IMR-90 (cell line): ENCODE measurements around the gene ZNF544.

Source experiments
- BHLHE40 ChIP-seq: fragments of 150-350 bp; IDR thresholded peaks from 2 replicates; pipeline ENCODE4 v1.6.1; 2016; ENCODE audit warnings: mild to moderate bottlenecking, low read depth, low read length
- CEBPB ChIP-seq: IDR thresholded peaks from 2 replicates; pipeline ENCODE4 v1.6.1; 2012; ENCODE audit warnings: low read depth, low read length, improper control_type of control experiment
- CHD1 ChIP-seq: IDR thresholded peaks from 2 replicates; pipeline ENCODE4 v1.6.1; 2012; ENCODE audit warnings: low read depth, low read length, improper control_type of control experiment
- MAFK ChIP-seq: IDR thresholded peaks from 2 replicates; pipeline ENCODE4 v1.6.1; 2012; ENCODE audit warnings: low read depth, low read length, improper control_type of control experiment
- MXI1 ChIP-seq: IDR thresholded peaks from 2 replicates; pipeline ENCODE4 v1.6.1; 2012; ENCODE audit warnings: low read depth, mild to moderate bottlenecking, low read length, moderate library complexity, borderline replicate concordance
- POLR2A ChIP-seq: IDR thresholded peaks from 2 replicates; pipeline ENCODE4 v1.6.1; 2012; ENCODE audit warnings: mild to moderate bottlenecking, low read depth, low read length
- RAD21 ChIP-seq: IDR thresholded peaks from 2 replicates; pipeline ENCODE4 v1.6.1; 2012; ENCODE audit warnings: low read length, improper control_type of control experiment
- RCOR1 ChIP-seq: IDR thresholded peaks from 2 replicates; pipeline ENCODE4 v1.6.1; 2012; ENCODE audit warnings: mild to moderate bottlenecking, low read length, improper control_type of control experiment; ENCODE audit not compliant: insufficient replicate concordance
- RFX5 ChIP-seq: IDR thresholded peaks from 2 replicates; pipeline ENCODE4 v1.8.0; 2012; ENCODE audit warnings: low read depth, mild to moderate bottlenecking, low read length, moderate library complexity
- SMC3 ChIP-seq: fragments of 150-350 bp; IDR thresholded peaks from 2 replicates; pipeline ENCODE4 v1.6.1; 2016; ENCODE audit warnings: low read depth, mild to moderate bottlenecking, antibody characterized with exemption, low read length, moderate library complexity
- TF ChIP-seq, protein P1 (sequence below): conservative IDR thresholded peaks from 2 replicates; pipeline ENCODE4 v1.5.1; 2012; ENCODE audit warnings: mild to moderate bottlenecking, low read depth, low read length, improper control_type of control experiment
- TF ChIP-seq, protein P2 (sequence below): fragments of 150-350 bp; IDR thresholded peaks from 2 replicates; pipeline ENCODE4 v1.6.1; 2017; ENCODE audit warnings: mild to moderate bottlenecking, antibody characterized with exemption, low read length, low read depth
- TF ChIP-seq, protein P3 (sequence below): fragments of 150-350 bp; IDR thresholded peaks from 2 replicates; pipeline ENCODE4 v1.6.1; 2016; ENCODE audit warnings: low read depth, mild to moderate bottlenecking, low read length, moderate library complexity, borderline replicate concordance

DNA sequence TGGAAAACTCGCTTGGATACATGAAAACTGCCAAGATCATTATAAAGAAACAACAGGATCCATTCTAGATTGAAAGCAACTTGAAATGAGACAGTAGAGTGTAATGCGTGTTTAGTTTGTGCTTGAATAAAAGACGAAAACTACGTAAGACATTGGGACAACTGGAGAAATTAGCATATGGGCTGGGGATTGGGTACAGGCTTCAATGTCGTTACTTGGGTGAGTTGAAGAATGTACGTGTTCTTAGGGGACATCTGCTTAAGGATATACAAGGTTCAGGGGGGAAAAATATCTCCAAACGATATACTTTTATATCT is 76.0 kb downstream of the ZNF544 start:
- TF ChIP-seq, protein P1, sequence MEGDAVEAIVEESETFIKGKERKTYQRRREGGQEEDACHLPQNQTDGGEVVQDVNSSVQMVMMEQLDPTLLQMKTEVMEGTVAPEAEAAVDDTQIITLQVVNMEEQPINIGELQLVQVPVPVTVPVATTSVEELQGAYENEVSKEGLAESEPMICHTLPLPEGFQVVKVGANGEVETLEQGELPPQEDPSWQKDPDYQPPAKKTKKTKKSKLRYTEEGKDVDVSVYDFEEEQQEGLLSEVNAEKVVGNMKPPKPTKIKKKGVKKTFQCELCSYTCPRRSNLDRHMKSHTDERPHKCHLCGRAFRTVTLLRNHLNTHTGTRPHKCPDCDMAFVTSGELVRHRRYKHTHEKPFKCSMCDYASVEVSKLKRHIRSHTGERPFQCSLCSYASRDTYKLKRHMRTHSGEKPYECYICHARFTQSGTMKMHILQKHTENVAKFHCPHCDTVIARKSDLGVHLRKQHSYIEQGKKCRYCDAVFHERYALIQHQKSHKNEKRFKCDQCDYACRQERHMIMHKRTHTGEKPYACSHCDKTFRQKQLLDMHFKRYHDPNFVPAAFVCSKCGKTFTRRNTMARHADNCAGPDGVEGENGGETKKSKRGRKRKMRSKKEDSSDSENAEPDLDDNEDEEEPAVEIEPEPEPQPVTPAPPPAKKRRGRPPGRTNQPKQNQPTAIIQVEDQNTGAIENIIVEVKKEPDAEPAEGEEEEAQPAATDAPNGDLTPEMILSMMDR = no peak
- TF ChIP-seq CEBPB = no peak
- no peak for TF ChIP-seq POLR2A
- TF ChIP-seq MXI1 = no peak
- no peak for TF ChIP-seq RFX5
- no peak for TF ChIP-seq SMC3
- TF ChIP-seq, protein P2, sequence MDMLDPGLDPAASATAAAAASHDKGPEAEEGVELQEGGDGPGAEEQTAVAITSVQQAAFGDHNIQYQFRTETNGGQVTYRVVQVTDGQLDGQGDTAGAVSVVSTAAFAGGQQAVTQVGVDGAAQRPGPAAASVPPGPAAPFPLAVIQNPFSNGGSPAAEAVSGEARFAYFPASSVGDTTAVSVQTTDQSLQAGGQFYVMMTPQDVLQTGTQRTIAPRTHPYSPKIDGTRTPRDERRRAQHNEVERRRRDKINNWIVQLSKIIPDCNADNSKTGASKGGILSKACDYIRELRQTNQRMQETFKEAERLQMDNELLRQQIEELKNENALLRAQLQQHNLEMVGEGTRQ = no peak
- TF ChIP-seq CHD1 = no peak
- TF ChIP-seq RAD21 = no peak
- no peak for TF ChIP-seq BHLHE40
- TF ChIP-seq RCOR1 = no peak
- TF ChIP-seq MAFK = no peak
- TF ChIP-seq, protein P3, sequence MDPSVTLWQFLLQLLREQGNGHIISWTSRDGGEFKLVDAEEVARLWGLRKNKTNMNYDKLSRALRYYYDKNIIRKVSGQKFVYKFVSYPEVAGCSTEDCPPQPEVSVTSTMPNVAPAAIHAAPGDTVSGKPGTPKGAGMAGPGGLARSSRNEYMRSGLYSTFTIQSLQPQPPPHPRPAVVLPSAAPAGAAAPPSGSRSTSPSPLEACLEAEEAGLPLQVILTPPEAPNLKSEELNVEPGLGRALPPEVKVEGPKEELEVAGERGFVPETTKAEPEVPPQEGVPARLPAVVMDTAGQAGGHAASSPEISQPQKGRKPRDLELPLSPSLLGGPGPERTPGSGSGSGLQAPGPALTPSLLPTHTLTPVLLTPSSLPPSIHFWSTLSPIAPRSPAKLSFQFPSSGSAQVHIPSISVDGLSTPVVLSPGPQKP = no peak
